HG02852 (cell line): ENCODE results near the gene ARHGAP26.
A peak's percentile ranks its signal among the peaks of the same experiment; 100 is the strongest.
"Not testable (repeated sequence)": the region's sequence is repeated elsewhere in the genome, so short reads cannot be mapped to it uniquely, and the experiment has no call there.

Experiments
- ATAC-seq: cut with Tn5 transposase; IDR thresholded peaks from one replicate; pipeline ENCODE4 v1.9.1; 2021; ENCODE audit warnings: mild to moderate bottlenecking, moderate library complexity; ENCODE audit not compliant: unreplicated experiment

ARHGAP26 gene

GRCh38 chr5:142976861-142977260 is 206.7 kb downstream of the ARHGAP26 start:
- ATAC-seq: no peak

- no peak for ATAC-seq
Measured at GRCh38 chr5:142977363-142978051, 207.3 kb downstream of the ARHGAP26 start.

GRCh38 chr5:142978252-142978651 is 208.1 kb downstream of the ARHGAP26 start:
- ATAC-seq: no peak

GRCh38 chr5:142978726-142979125 is 208.5 kb downstream of the ARHGAP26 start:
- no peak for ATAC-seq

- no peak for ATAC-seq
Measured at GRCh38 chr5:142979636-142980035, 209.5 kb downstream of the ARHGAP26 start.

- ATAC-seq: no peak
Measured at GRCh38 chr5:142981475-142981874, 211.3 kb downstream of the ARHGAP26 start.

- no peak for ATAC-seq
Measured at GRCh38 chr5:142981886-142982820, 212.0 kb downstream of the ARHGAP26 start.

GRCh38 chr5:142982821-142983200 is 212.6 kb downstream of the ARHGAP26 start:
- no peak for ATAC-seq

GRCh38 chr5:142984011-142984410 is 213.8 kb downstream of the ARHGAP26 start:
- ATAC-seq: no peak

GRCh38 chr5:142984525-142984924 is 214.3 kb downstream of the ARHGAP26 start:
- no peak for ATAC-seq

- not testable (repeated sequence) for ATAC-seq
Measured at GRCh38 chr5:142989270-142989669, 219.1 kb downstream of the ARHGAP26 start.

- not testable (repeated sequence) for ATAC-seq
Measured at GRCh38 chr5:142990073-142990472, 219.9 kb downstream of the ARHGAP26 start.

GRCh38 chr5:142994218-142994617 is 224.0 kb downstream of the ARHGAP26 start:
- ATAC-seq: no peak

- ATAC-seq: not testable (repeated sequence)
Measured at GRCh38 chr5:142995621-142996020, 225.4 kb downstream of the ARHGAP26 start.

- ATAC-seq: no peak
Measured at GRCh38 chr5:142997591-142997990, 227.4 kb downstream of the ARHGAP26 start.

- ATAC-seq: peak; percentile 48
Measured at GRCh38 chr5:142998316-142999020, 228.3 kb downstream of the ARHGAP26 start.

GRCh38 chr5:143000551-143000950 is 230.4 kb downstream of the ARHGAP26 start:
- ATAC-seq: not testable (repeated sequence)

GRCh38 chr5:143001764-143002351 is 231.7 kb downstream of the ARHGAP26 start:
- ATAC-seq: no peak

GRCh38 chr5:143002459-143003327 is 232.5 kb downstream of the ARHGAP26 start:
- ATAC-seq: peak; percentile 69

GRCh38 chr5:143003328-143003636 is 233.1 kb downstream of the ARHGAP26 start:
- no peak for ATAC-seq
